SIG-M5 (cell line): ENCODE results near the gene SMIM35.

Source experiments
- DNase-seq: peaks from one replicate; lab custom pipeline; 2025; lab: John Stamatoyannopoulos, UW

SMIM35 gene

DNA sequence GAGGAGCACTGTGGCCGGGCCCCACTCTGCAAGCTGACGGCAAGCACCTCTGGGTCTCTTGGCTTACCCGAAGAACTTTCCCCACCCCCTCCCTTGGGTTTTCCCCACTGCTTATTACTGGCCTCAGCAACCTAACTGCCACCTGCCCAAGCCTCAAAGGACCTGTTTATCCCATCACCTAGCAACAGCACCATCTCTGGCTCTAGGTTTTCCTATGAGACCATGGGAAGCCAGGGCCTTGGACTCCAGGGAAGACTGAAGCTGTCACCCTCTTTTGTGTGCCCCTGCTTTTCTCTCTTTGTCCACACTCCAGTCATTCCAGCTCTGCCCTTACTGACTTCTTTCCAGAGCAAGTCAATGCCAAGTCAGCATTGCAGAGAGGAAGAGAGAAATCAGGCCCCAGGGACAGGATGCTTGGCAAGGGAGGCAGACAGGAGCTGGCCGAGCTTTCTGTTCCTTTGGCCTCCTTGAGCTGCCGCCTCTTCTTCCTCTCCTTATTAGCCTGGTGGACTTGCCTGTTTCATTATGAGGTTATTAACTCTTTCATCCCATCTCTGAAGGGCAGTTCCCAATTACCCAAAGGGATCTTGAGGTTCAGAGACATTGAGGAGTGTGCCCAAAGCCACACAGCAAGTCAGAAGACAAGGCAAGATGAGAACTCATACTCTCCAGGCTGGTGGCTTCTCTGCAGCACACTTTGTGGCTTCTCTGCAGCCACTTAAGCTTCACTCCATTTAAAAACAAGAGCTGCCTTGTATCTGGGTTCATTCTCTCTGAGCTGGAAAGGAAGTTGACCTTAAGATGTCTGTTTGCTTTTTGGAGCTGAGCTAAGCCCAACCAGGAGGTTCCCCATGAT lies at the start of gene SMIM35:
TSS of gene SMIM35 (minus strand) at position 51 of the 856 bp plus-strand sequence. CDS start 206 bp downstream, outside the sequence.
- no peak for DNase-seq

DNA sequence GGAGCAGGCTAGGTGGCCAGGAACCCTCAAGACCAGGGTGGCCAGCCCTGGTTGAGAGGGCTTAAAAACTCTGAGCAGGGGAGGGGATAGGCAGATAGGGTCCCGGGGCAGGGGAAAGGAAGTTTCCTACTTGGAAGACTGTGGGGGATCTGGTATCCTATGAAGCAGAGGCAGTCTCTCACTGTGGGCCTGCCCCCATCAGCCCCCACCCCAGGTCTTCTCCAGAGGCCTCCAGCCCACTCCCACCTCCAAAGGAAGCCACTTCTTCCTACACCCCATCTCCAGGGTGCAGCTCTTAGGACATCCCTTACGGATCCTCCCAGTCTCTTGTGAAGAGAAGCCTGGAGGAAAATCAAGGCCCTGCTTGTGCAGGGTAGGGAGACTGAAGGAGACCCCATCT lies 49.6 kb upstream of the SMIM35 start:
- DNase-seq: no peak

DNA sequence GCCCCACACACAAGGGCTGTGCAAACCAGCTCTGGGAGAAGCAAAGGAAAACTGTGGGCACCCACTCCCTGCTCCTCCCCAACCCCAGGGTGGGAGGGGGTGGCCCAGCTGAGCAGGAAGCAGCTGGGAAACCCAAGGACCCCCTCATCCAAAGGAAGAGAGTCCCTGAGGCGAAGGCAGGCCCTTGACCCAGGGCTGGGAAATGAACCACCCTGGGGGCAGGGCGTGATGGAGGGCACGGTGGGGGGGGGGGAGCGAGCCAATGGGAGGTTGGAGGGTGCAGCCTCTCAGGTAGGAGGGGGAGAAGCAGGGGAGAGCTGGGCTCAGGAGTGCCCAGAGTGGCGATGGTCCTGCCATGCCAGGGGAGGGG lies 49.0 kb upstream of the SMIM35 start:
- DNase-seq: no peak

DNA sequence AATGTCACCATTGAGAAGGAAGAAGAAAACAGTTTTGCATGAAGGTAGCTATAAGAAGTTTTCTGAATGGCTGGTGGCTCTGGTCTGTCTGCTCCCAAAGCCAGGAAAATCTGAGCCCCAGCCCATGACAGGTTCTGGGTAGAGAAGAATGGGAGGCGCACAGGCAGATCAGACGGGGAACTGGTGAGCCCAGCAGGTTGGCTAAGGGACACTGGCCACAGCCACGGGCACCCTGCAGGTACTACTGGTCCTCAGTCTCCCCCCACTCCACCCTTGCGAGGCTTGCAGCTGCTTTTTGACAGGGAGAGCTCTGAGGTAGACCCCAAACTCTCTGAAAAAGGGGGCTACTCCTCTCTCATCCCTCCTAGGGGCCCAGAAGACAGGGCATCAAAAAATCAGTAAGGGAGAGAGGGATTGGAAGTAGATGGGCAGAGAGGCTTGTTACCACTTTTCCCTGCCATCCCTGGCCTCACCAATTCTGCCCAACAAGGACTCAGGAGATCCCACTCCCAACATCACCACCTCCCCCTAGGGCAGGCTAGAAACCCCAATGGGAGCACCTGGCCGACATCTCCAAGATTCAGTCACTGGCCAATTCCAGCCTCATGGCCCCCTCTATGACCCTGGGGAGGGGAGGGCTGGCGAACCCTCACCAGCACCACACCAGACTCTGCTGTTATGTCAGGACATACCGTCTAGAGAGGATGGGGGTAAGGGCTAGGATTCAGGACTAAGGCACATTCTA lies 48.5 kb upstream of the SMIM35 start:
- no peak for DNase-seq

DNA sequence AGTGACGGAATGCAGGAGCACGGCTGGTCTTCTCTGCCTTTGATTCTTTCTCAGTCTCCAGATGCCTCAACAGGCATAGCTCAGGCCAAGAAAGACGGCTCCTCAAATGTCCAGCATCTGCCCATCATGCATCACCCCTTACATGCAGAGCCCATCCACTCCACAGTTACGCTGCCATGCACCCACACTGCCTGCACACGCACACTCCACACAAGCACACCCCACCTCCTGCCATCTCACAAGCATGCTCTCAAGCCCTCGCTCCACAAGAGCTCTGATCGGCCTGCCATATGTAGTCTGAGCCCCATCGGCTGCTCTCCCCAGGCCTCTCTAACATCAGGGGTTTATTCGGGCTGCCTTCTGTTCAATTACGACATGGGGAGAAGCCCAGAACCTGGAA lies 47.1 kb upstream of the SMIM35 start:
- no peak for DNase-seq

DNA sequence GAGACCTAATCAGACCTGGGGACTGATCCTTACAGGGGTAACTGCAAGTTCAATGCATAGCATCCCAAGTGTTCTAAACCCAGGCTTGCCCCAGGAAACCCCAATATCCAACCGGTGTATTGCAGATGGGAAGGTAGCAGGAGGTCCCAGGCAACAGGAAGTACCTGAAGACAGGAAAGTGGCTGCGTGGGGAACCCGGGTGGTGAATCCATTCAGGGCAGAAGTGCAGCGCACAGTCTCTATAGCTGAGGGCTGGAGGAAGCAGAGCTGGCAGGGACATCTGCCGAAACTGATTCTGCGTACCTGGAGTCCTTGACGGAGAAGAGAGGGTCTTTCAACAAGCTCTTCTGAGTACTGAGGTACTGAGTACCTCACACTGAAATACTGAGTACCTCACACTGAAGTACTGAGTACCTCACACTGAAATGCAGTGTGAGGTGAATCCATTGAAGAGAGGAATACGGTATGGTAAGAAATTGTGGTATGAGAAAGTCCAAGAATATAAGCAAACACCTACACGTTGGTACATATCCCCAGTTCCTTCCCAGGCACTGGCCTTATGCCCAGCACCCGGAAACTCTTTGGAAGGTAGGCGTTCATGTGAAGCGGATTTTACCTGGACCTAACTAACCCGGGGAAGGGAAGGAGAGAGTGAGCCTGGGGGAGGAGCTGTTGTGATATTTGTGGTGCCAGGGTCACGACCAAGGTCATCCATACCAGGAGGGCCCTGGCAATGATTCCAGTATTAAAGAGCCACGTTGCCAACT lies 45.8 kb upstream of the SMIM35 start:
- DNase-seq: no peak

DNA sequence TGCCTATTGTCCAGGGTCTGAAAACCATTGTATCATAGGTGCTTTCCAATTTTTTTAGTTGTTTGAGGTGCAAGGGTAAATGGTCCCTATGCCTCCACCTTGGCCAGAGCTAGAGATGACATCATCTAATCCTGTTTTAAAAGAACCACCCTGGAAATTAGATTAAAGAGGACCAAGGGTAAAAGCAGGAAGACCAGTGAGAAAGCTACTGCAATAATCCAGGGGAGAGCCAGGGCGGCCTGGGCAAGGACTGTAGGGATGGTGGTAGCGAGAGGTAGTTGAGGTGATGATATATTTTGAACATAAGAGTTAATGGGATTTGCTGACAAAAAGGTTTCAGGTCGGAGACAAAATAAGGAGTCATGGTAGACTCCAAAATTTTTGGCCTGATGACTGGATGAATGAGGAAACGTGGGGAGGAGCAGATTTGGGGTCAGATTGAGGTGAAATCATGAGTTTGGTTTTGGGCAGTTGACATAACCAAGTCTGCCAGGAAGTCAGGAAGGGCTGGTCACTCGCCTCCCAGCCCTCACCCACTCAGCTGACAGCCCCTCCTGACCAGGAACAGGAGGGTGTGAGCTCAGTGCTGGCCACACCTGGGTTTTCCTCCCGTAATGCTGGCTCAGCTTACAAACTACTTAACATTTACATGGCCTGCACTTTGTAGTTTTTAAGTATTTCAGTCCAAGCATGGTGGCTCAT lies 42.9 kb upstream of the SMIM35 start:
- DNase-seq: no peak

DNA sequence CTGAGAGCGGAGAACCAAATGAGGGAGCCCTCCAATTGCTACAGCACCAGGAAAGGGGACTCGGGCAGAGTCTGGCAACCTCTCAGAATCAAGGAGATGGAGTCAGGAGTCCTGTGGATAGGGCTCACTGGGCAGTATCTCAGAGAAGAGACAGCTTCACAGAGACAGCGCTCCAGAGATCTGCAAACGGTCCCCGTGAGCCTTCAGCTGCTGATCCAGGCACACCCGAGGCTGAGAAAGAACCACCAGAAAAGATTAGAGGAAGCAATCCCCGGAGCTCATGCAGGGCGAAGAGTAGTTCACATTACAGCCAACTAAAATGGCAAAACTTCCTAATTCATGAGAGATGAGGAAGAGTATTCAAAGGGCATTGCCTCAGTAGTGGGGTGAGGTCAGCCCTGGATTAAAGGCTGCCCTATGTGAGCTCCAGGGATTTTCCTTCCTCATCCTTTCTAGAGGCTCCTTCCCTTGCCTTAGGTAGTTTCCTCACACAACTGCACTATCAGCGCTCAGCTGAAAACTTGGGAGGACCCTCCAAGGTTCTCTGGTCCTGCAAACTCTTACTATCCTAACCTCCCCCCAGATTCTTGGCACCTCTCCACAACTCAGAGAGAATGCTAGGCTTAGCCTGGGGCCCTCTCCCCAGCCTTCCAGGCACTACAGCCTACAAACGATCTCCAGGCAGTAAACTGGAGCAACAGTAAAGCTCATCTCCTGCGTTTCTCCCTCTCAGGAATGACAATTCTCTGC lies 42.1 kb upstream of the SMIM35 start:
- DNase-seq: no peak

DNA sequence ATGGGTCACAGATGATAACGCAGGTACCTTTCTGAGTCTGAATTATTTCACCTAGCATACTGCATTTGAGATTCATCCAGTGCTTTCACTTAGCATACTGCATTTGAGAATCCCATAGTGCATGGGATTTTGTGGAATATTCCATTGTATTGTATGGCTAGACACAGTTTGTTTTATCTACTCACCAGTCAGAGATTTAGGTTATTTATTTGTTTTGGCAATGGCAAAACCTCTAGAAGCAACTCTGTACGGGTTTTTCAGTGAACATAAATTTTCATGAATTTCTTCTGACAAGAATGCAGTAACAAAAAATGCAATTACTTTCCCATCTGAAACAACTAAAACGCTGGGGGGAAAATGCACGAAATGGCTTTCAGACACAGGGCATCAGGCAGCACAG lies 41.5 kb upstream of the SMIM35 start:
- DNase-seq: no peak

DNA sequence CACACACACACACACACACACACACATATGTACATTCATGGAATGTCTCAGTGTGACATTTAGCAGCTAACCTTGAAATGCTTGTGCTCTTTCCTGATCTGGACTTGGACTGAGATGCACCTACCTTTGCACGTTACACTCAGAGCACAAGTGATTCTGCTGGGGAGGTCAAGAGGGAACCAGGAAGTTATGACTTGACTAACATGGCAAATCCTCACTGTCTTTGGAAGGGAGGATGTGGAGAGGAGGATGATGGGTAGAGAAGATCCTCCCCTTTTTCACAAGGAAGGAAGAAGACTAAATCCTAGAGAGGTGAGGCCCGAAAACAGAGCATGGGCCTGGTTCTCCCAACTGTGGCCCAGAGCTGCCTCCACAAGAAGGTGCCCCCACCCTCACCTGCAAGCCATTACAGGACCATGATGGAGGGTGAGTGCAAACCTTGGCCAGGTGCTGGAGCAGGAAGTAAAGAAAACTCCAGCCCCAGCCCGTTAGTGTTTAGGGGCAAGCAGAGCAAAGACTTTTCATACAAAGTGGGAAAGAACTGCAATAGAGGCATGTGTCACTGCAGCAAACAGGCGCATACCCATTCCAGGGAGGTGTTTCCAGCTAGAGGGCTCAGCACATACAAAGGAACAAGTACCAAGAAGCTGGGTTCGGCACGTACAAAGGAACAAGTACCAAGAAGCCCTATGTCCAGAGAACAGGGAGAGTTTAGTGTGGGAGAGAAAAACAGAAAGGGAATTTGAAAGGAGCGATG lies 39.5 kb upstream of the SMIM35 start:
- DNase-seq: no peak

DNA sequence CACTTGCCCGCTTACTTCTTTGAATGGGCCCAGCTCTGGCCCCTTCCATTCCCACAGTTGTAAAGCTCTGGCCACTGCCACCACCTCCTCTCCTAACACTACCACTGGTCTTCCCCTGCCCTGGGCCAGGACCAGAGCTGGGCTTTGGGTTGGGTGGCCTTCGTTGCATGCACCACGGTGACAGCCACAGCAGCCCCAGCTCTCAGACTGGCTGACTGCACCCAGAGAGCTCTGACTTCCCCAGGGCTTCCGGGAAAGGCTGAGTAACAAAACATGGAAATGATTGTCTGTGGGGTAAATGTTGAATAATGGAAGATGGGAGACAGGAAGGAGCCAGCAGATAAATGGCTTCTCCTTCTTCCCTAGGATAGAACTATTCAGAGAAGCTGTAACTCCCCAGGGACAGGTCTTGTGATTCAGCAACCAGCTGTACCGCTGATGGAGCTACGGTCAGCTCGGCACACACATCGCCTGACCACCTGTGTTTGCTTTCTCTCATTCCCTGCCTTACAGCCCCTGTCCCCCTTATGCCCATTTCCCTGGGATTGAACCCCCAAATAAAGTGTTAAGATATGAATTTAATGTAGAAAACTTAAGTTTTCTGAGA lies 38.3 kb upstream of the SMIM35 start:
- DNase-seq: no peak

DNA sequence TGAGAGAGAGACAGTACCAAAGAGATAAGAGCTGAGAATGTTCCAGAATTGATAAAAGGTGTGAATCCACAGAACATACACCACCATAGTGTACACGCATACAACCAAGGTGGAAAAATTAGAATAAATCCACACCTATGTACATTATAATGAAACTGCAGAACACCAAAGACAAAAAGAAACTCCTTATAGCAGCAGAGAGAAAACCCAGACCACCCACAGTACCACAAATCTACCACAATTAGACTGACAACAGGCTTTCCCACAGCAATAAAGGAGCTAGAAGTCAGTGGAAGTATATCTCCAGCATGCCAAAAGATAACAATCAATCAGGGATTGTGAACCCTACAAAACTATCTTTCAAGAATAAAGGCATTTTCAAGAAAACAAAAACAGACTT lies 34.0 kb upstream of the SMIM35 start:
- DNase-seq: no peak

DNA sequence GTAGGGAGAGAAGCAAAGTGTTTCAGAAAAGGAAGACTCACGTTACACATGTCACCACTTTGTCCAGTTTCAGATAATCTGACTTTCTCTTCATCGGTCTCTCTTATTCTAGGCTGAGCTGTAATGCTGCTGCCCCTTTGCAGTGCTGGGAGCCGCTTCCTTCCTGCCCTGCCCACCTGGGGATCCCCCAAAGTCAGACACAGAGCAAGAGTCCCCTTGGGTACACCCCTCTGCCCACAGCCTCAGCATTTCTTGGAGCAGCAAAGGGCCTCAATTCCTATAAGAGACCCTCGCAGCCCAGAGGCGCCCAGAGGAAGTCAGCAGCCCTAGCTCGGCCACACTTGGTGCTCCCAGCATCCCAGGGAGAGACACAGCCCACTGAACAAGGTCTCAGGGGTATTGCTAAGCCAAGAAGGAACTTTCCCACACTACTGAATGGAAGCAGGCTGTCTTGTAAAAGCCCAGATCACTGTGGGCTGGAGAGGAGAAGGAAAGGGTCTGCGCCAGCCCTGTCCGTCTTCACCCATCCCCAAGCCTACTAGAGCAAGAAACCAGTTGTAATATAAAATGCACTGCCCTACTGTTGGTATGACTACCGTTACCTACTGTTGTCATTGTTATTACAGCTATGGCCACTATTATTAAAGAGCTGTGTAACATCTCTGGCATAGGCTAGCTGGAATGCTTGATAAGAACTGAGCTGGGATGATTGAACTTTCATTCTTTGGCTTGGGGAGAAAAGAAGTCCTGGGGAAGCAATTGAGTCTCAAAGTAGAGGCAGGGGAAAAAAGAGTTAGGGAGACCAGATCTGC lies 31.2 kb upstream of the SMIM35 start:
- DNase-seq: no peak

DNA sequence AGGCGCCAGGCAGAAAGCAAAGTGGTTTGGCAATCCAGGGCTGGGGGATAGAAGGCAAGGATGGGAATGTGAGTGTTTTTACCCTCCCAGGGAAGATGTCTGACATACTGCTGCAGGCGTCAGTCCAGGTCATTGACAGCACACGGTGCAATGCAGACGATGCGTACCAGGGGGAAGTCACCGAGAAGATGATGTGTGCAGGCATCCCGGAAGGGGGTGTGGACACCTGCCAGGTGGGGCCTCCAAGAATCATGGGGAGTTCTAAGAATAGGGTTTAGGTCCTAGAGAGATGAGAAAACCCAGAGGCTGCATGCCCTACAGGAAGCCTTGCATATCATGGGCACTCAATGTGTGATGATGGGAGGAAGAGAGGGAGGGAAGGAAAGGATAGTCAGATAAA lies 28.3 kb upstream of the SMIM35 start:
- no peak for DNase-seq

DNA sequence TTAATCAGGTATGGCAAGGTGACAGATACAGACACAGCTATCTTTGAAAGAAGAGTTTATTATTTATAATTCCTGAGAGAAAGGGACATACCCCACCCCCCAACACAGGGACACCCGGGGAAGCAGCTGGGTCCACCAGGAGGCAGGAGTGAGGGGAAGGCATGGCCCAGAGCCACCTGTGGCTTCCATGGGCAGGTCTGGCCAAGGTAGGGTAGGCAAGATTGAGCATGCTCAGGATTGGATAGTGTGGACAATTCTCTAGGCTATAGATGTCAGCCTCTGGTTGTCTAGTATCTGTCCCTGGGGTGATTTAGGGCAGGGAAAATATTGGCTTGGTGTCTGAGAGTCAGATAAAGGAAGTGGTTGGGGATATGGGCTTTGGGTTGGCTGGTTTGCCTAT lies 27.5 kb upstream of the SMIM35 start:
- DNase-seq: no peak

DNA sequence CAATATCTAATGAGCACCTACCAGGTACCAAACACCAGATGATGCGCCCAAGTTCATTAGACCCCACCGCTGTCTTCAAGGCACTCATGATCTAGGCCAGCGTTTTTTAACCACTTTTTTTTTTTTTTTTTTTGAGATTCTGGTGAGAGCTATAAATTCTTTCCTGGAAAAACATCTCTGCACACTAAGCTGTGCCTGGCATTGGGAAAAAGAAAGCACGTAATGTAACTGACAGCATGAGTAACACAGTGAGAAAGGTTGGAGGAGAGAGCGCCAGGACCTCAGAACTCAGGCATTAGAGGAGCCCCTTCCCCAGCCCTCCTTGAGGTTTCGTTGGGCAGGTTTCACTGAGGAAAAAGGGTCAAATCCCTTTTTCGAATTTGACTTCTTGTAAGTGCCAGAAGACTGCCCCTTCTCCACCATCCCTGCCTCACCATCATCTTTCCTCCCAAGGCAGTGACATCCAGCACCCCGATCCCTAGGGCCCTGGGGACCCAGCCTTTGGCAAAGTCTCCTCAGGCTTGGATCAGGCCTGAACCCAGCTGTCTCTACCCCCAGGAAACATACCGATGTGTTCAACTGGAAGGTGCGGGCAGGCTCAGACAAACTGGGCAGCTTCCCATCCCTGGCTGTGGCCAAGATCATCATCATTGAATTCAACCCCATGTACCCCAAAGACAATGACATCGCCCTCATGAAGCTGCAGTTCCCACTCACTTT lies 26.1 kb upstream of the SMIM35 start:
- DNase-seq: no peak

DNA sequence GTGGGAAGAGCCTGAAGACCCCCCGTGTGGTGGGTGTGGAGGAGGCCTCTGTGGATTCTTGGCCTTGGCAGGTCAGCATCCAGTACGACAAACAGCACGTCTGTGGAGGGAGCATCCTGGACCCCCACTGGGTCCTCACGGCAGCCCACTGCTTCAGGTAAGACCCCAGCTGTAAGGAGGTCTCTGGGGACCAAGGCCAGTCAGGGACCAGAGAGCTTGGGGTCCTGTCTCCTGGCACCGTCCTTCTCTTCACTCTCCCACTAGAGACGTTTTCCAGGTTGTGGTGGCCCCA lies 24.9 kb upstream of the SMIM35 start:
- DNase-seq: no peak

DNA sequence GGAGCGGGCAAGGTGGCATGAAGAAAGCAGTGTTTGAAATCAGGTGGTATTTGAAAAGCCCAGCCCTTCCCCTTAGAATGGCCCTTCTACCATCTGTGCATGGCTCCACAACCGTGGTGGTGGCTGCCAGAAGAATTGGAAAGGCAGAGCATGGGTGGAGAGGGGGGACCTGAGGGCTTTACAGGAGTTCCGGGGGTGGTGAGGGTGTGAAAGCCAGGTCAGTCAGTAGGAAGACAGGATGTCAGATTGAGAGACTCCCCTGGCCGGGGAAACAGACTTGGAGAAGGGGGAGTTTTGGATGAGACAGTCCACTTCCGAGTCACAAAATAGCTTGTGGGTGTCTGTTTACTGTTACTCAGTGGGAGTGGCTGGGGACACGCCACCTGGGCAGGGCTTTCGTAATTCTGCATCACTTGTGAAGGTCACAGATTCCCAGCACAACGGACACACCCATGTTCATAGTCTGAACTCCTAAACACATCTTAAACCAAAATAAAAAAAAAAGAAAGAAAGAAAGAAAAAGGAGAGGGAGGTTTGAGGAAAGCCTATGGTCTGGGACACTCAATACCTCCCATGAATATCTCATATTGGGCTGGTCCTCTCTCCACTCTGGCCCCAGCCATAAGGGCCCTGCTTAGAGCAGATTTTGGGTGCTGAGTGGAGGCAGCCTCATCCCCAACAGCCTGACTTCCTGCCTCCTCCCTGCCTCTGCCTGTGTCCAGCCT lies 24.4 kb upstream of the SMIM35 start:
- DNase-seq: no peak
